ENCODE results near the gene COL4A1. TPM values are rescaled to one million over a fixed set of nuclear protein-coding genes. Genes with fewer than 3 reads are reported as not detected.

COL4A1 gene
- total RNA-seq, 1 experiment from 2014 or later, result 99.9 TPM

DNA sequence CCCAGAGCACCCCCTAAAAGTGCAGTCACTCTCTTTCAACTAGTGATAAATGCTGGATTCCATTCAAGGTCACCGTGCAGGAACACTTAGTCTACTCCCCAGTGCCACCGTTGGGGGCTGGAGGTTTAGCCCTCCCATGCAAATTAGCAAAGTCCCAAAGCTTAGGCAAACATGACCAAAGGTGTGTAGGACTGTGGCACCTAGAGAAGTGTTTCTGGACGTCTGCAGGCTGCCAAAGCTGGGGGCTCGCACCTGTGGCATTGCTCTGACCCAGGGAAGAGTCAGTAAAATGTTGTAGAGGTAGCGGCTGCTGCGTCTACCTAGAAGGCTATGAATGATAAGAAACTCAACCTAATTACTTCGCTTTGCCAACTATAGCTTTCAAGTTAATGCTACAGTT, 13.9 kb downstream of the COL4A1 start:
- no peak for DNase-seq (ENCODE audit: low read depth)

GRCh38 chr13:110291286-110291685, 15.7 kb downstream of the COL4A1 start:
- no peak for DNase-seq (ENCODE audit: low read depth)

DNA sequence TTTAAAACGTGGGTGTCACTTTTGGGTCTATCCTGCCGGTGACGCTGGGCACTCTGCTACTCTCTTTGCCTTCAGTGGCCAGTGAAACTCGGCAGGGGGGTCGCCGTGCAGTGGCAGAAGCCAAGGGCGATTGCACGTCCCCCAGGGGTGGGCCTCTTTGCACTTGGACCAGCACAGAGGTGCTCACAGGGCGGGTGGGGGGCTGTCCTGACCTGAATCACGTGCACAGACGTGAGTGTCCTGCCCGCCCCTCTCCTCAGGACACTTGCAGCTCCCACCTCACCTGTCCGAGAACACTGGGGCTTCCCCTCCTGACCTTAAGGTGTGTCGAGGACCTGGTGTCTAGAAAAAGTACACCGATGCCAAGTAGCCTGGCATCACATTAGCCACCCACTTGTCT, 16.1 kb downstream of the COL4A1 start:
- no peak for DNase-seq (ENCODE audit: low read depth)

DNA sequence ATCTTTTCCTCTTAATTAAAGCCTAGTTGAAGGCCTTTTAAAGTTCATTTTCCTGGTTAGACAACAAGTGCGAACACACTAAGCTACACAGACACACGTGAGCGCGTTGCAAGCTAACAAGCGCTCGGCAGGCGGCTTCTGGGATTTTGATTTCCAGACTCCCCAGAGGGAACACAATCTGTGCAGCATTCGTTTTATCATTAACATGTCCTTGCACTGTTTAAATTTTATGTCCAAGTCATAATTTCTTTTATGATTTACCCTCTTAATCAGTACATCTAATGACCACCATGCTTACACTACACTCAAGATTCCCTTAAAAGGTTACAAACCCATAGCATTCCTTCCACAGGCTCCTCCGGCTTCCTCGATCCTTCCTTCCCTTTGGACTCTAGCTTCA, 16.8 kb downstream of the COL4A1 start:
- no peak for DNase-seq (ENCODE audit: low read depth)

DNA sequence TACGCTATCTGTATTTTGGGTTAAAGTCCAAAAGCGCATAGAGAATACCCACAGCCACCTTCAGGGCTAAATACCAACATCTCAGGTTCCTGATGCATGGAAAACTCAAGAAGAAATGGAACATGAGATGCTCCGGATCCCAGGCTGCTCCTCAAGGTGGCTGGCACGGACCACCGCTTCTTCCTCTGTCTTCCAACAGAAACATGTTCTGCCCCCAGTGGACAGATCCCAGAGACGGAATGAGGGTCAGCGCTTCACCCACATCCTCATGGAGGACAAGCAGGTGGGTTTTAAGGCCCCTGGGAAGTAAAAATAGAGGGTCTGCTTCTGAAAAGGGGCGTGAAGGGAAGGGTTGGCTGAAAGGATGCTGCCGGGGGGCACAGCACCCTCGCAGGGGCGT, 17.3 kb downstream of the COL4A1 start:
- DNase-seq (ENCODE audit: low read depth), result no peak

GRCh38 chr13:110289174-110289573, 17.8 kb downstream of the COL4A1 start:
- no peak for DNase-seq (ENCODE audit: low read depth)

DNA sequence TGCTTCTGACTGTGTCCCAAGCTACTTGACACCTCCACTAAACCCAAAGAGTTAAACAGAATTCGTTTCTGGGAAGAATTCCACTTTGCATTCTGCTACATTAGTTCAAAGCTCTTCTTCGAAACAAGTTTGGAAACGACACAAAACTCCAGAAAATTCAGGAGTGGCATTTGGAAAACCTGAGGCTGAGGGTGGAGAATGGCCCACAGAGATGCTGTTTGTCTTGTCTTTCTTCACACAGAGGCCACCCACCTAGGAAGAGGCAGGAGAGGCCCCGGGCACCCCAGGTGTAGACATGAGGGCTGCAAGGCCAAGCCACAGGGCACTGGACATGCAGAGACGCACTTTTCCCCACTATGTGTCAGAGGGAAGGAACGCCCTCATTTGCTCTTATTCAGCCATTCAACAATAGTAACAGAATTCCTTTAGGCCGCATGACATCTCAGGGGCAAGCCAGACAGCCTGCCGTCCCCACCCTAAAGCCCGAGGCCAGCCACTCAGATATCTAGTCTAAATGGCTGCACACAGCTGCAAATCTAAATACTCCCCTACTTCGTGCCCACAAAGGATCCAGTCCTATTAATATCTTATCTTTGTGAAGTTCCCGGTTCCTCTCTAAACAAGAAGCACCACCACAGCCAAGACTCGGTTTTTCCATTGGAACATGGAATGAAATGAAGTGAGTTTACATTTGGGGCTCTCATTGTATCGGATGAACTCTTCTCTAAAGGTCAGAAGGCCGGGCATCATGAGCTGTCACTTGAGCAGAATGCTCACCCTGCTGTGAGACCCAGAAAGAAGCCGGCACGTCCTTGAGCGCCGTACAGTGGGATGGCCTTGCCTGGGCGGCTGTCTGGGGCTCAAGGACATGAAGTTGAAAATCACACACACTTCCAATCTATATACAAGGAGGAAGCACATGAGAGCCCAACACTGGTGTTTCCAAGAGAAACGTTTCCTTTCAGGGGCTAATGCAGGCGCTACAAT, 19.8 kb downstream of the COL4A1 start:
- DNase-seq (ENCODE audit: low read depth), result peak; percentile 49

- no peak for DNase-seq (ENCODE audit: low read depth)
These were observed 20.7 kb downstream of the COL4A1 start for GRCh38 chr13:110285991-110286832.

DNA sequence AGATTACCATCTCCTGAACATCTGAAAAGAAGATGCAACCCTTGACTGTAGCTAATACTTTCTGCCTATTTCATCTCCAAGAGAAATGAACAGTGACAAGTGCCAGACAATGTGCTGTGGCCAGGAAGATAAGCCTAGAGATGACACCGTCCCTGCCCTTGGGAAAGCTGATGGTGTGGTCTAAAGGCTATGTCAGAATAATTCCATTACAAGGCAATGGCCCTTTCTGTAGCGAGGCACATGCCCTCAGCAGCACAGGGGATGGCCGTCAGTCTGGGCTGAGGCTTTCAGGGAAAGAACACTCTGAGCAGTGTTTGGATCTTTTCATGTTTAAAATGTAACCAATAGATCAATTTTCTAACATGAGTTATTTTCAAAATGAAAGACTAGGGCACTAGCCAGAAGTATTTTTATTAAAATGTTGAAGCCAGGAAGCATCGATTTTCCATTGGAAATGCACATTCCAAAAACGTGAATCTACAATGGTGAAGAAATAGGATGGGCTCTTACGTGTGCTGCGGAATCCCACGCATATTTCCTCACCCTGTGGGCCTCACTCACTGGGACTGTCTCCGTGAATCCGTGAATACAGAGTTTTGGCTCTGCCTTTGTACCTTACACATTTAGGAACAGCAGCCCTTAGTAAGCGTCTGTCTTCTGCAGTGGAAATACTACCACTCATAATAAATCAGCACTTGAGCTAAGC, 22.0 kb downstream of the COL4A1 start:
- DNase-seq (ENCODE audit: low read depth), result no peak

GRCh38 chr13:110283736-110284517, 23.0 kb downstream of the COL4A1 start:
- DNase-seq (ENCODE audit: low read depth), result peak; percentile 28

- DNase-seq (ENCODE audit: low read depth), result no peak
These were observed 24.6 kb downstream of the COL4A1 start for GRCh38 chr13:110282316-110282841.

- DNase-seq (ENCODE audit: low read depth), result no peak
These were observed 25.2 kb downstream of the COL4A1 start for GRCh38 chr13:110281736-110282135.

GRCh38 chr13:110280985-110281688, 25.8 kb downstream of the COL4A1 start:
- DNase-seq (ENCODE audit: low read depth), result no peak

GRCh38 chr13:110280231-110280813, 26.6 kb downstream of the COL4A1 start:
- DNase-seq (ENCODE audit: low read depth), result no peak

GRCh38 chr13:110279684-110280083, 27.3 kb downstream of the COL4A1 start:
- DNase-seq (ENCODE audit: low read depth), result no peak

DNA sequence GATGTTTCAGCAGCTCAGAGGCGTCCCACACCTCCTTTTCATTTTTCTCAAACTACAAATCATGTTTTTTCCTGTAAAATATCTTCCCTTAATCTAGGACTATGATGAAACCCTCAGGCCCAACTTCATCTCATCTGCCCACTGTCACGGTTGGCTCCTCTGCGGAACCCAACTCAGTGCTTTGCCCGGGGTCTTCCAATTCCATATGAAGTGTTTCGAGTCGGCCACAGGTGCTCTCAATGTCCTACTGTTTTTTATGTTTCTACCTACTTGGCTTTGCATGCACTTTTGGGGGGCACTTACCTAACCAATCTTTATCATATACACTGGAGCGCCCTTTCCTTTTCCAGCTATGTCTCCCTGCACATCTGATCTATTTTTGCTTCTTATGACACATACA, 28.1 kb downstream of the COL4A1 start:
- no peak for DNase-seq (ENCODE audit: low read depth)

- DNase-seq (ENCODE audit: low read depth), result no peak
These were observed 29.5 kb downstream of the COL4A1 start for GRCh38 chr13:110277357-110277975.

DNA sequence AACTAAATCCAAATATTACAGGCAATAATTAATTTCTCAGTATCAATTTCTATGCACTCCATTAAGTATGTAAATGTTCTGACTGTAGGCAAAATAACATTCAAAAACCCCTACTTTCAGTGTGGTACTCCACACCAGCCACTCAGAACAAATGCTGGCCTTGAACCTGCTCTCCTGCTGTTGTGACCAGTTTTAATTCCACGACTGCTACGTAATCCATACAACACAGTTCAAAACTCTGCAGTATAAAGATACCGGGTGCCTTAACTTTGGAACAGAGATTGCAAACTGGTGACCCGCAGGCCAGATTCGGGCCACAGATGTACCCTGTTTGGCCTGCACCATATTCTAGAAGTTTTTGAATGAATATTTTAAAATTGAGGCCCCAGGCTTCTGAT, 30.4 kb downstream of the COL4A1 start:
- DNase-seq (ENCODE audit: low read depth), result no peak

- DNase-seq (ENCODE audit: low read depth), result no peak
These were observed 30.9 kb downstream of the COL4A1 start for GRCh38 chr13:110275931-110276552.
